Measurements from ENCODE around the gene TRAPPC5. TPM values are rescaled to one million over a fixed set of nuclear protein-coding genes. Genes with fewer than 3 reads are reported as not detected.
A peak's percentile ranks its signal among the peaks of the same experiment; 100 is the strongest.

The TRAPPC5 gene
- polyA plus RNA-seq, 1 of the 3 experiments (the other 2 are of a cell fraction): 49.4 TPM

GRCh38 chr19:7670790-7671189 is 9.8 kb upstream of the TRAPPC5 start:
- ChIA-PET POLR2A (no interaction called here), CTCF (interaction anchor here (0.9 to 4.3 kb wide), 5 partner anchors 10 to 316 kb away, joined by 3 to 16 read pairs (median 4); partner anchors contain the start of gene TRAPPC5)
- Histone ChIP-seq H2AFZ (ENCODE audit: low read depth) (no peak overlapping the region), H3K27me3 (ENCODE audit: insufficient read depth) (peaks cover 57% of the 10 kb centered on the region), H3K4me3 (ENCODE audit: low read depth in 2 of 2, low read length in 1 of 2) (no peak overlapping the region), H3K36me3 (replicated peaks in 1 of 2; ENCODE audit: control insufficient read depth in 1 of 2, insufficient read depth in 2 of 2, low read length in 1 of 2) (no peaks in the 10 kb centered on the region), H3K27ac (ENCODE audit: low read depth in 2 of 2, low read length in 1 of 2) (no peak overlapping the region), H4K20me1 (ENCODE audit: insufficient read depth) (no peaks in the 10 kb centered on the region), H3F3A (replicated peaks; ENCODE audit: insufficient read depth) (no peaks in the 10 kb centered on the region), H3K9ac (no peak overlapping the region), H3K9me3 (no peaks in the 10 kb centered on the region), H3K4me2 (no peak overlapping the region), H3K9me2 (no peaks in the 10 kb centered on the region), H3K4me1 (ENCODE audit: control insufficient read depth in 1 of 2, insufficient read depth in 2 of 2, low read depth in 1 of 2, low read length in 1 of 2) (no peaks in the 10 kb centered on the region), H3K79me2 (ENCODE audit: insufficient read depth) (no peaks in the 10 kb centered on the region)
- TF ChIP-seq GATA2 (CRISPR knock-in tag; IDR thresholded peaks at IDR 0.05) (no peak), RAD21 (IDR thresholded peaks at IDR 0.05; ENCODE audit: low read length) (no peak), RXRA (IDR thresholded peaks at IDR 0.05; ENCODE audit: borderline replicate concordance, low read depth) (no peak)
- TF ChIP-seq, protein P1, sequence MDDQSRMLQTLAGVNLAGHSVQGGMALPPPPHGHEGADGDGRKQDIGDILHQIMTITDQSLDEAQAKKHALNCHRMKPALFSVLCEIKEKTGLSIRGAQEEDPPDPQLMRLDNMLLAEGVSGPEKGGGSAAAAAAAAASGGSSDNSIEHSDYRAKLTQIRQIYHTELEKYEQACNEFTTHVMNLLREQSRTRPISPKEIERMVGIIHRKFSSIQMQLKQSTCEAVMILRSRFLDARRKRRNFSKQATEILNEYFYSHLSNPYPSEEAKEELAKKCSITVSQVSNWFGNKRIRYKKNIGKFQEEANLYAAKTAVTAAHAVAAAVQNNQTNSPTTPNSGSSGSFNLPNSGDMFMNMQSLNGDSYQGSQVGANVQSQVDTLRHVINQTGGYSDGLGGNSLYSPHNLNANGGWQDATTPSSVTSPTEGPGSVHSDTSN (IDR thresholded peaks at IDR 0.05): no peak
- 5% methylated on average over 7 of the region's 9 CpGs for WGBS (ENCODE audit: low lambda C conversion rate)
- no peak for DNase-seq

DNA sequence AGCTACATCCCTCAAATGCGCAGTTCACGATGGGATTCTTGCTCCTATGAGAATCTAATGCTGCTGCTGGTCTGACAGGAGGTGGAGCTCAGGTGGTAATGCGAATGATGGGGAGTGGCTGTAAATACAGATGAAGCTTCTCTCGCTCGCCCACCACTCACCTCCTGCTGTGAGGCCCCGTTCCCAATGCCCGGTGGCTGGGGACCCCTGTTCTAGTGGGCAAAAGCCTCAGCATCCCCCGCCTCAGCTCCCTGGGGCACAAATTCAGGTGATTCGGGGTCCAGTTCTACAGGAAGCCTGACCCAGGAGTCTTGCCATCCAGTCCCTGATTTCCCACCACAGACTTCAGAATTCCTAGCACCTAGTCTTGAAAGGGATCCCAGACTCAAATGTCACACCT is 8.1 kb upstream of the TRAPPC5 start:
- WGBS (ENCODE audit: low lambda C conversion rate): 8% methylated on average over 9 of the region's 9 CpGs

DNA sequence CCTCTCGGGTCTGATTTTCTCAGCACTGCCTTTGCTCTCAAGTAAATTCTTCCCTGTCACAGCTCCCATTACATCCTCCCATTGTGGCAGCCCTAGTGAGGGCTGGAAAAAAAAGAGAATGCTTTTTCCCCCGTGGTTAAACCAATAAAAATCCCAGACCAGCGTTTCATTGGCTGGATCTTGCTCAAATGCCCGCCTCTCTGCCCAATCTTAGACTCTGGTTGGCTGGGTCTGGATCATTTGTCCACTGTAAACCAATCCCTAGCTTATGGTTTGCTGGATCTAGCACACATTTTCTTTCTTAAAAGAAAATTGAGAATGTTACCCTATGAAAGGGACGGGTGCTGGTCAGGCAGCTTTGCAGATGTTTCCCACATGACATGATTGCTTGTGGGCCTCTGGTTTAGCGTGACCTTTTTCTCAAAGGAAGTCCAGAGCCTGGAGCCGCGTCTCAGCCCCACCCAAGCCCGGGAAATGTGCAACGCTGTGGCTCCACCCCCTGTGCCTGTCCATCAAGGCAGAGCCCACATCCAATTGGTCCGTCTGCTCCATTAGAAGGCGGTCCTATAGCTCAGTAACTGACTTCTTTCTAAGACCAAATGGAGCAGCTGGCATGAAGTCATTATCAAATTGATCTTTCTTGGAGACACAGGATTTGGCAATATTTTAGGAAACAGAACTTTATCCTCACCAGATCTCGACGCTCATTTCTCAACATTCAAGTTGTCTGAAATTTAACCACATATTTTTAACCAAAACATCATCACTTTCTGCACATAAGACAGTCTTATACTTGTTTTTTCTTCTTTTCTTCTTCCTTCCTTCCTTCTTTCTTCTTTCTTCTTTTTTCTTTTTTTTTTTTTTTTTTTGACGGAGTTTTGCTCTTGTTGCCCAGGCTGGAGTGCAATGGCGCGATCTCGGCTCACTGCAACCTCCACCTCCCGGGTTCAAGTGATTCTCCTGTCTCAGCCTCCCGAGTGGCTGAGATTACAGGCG is 6.3 kb upstream of the TRAPPC5 start:
- CTCF ChIA-PET: interaction anchor here (0.6 to 2.9 kb wide), 3 partner anchors 22 to 106 kb away, joined by 3 to 11 read pairs (median 3); no protein-coding TSS in a partner anchor
- H3K4me2 ChIP-seq: no peak overlapping the region

More for the DNA sequence above, 8.1 kb upstream of the TRAPPC5 start:
- no peaks in the 10 kb centered on the region for H3K36me3 ChIP-seq (replicated peaks in 1 of 2; ENCODE audit: control insufficient read depth in 1 of 2, insufficient read depth in 2 of 2, low read length in 1 of 2)
- ChIA-PET CTCF (interaction anchor here (2.3 to 2.9 kb wide), 2 partner anchors 8 to 104 kb away, joined by 11 to 12 read pairs; partner anchors contain the start of gene TRAPPC5), POLR2A (no interaction called here)
- no peak overlapping the region for H2AFZ ChIP-seq (ENCODE audit: low read depth)
- TF ChIP-seq MEF2A (IDR thresholded peaks at IDR 0.05; ENCODE audit: borderline replicate concordance, low read depth) (no peak), ELF1 (IDR thresholded peaks at IDR 0.05) (no peak), NFIC (IDR thresholded peaks at IDR 0.05; ENCODE audit: borderline replicate concordance) (no peak)
- no peak overlapping the region for H3K4me3 ChIP-seq (ENCODE audit: low read depth in 2 of 2, low read length in 1 of 2)
- H3K4me1 ChIP-seq (ENCODE audit: control insufficient read depth in 1 of 2, insufficient read depth in 2 of 2, low read depth in 1 of 2, low read length in 1 of 2): no peaks in the 10 kb centered on the region
- H3K9ac ChIP-seq: no peak overlapping the region
- H3K9me2 ChIP-seq: no peaks in the 10 kb centered on the region
- H3K27ac ChIP-seq (ENCODE audit: low read depth in 2 of 2, low read length in 1 of 2): no peak overlapping the region
- H3K27me3 ChIP-seq (ENCODE audit: insufficient read depth): peaks cover 57% of the 10 kb centered on the region
- no peak overlapping the region for H3K4me2 ChIP-seq
- H3F3A ChIP-seq (replicated peaks; ENCODE audit: insufficient read depth): no peaks in the 10 kb centered on the region
- no peaks in the 10 kb centered on the region for H3K9me3 ChIP-seq
- DNase-seq: no peak
- no peaks in the 10 kb centered on the region for H4K20me1 ChIP-seq (ENCODE audit: insufficient read depth)
- H3K79me2 ChIP-seq (ENCODE audit: insufficient read depth): no peaks in the 10 kb centered on the region

More for the DNA sequence above, 6.3 kb upstream of the TRAPPC5 start:
- Histone ChIP-seq H3K79me2 (ENCODE audit: insufficient read depth) (no peaks in the 10 kb centered on the region), H3K9me3 (no peaks in the 10 kb centered on the region), H3K27me3 (ENCODE audit: insufficient read depth) (peaks cover 56% of the 10 kb centered on the region), H3K9ac (no peak overlapping the region), H2AFZ (ENCODE audit: low read depth) (no peak overlapping the region), H3F3A (replicated peaks; ENCODE audit: insufficient read depth) (no peaks in the 10 kb centered on the region), H3K4me1 (ENCODE audit: control insufficient read depth in 1 of 2, insufficient read depth in 2 of 2, low read depth in 1 of 2, low read length in 1 of 2) (no peaks in the 10 kb centered on the region; a peak in 1 of 4 replicates), H4K20me1 (ENCODE audit: insufficient read depth) (no peaks in the 10 kb centered on the region), H3K36me3 (replicated peaks in 1 of 2; ENCODE audit: control insufficient read depth in 1 of 2, insufficient read depth in 2 of 2, low read length in 1 of 2) (no peaks in the 10 kb centered on the region), H3K9me2 (no peaks in the 10 kb centered on the region), H3K27ac (ENCODE audit: low read depth in 2 of 2, low read length in 1 of 2) (no peak overlapping the region), H3K4me3 (ENCODE audit: low read depth in 2 of 2, low read length in 1 of 2) (no peak overlapping the region)
- DNase-seq: peak; percentile 81
- TF ChIP-seq SIN3A (IDR thresholded peaks at IDR 0.05; ENCODE audit: borderline replicate concordance, low read depth, low read length) (no peak), MXI1 (IDR thresholded peaks at IDR 0.05; ENCODE audit: low read depth, low read length) (no peak), EZH2phosphoT487 (IDR thresholded peaks at IDR 0.05; ENCODE audit: borderline replicate concordance, low read depth) (no peak), ZBTB33 (IDR thresholded peaks at IDR 0.05; ENCODE audit: borderline replicate concordance, low read depth) (no peak), SMC3 (IDR thresholded peaks at IDR 0.05; ENCODE audit: low read depth, low read length) (no peak), TAF1 (IDR thresholded peaks at IDR 0.05; ENCODE audit: borderline replicate concordance, low read depth, low read length) (no peak), FOXM1 (IDR thresholded peaks at IDR 0.05; ENCODE audit: low read depth) (no peak), JUND (IDR thresholded peaks at IDR 0.05) (no peak)
- TF ChIP-seq, protein P1 (IDR thresholded peaks at IDR 0.05): peak; percentile 94
- 41% methylated on average over 19 of the region's 21 CpGs for WGBS (ENCODE audit: low lambda C conversion rate)
- POLR2A ChIA-PET: no interaction called here
